ENCODE results near the gene RASAL2. TPM values are rescaled to one million over a fixed set of nuclear protein-coding genes. Genes with fewer than 3 reads are reported as not detected.

The RASAL2 gene
- total RNA-seq, 1 donor from 2014 or later: 12.4 TPM

- no peak for TF ChIP-seq CTCF (IDR thresholded peaks at IDR 0.05; ENCODE audit: insufficient read depth, low read length, severe bottlenecking)
- no peak for FAIRE-seq
These were observed 422.2 kb downstream of the RASAL2 start for GRCh38 chr1:178516110-178516509.

DNA sequence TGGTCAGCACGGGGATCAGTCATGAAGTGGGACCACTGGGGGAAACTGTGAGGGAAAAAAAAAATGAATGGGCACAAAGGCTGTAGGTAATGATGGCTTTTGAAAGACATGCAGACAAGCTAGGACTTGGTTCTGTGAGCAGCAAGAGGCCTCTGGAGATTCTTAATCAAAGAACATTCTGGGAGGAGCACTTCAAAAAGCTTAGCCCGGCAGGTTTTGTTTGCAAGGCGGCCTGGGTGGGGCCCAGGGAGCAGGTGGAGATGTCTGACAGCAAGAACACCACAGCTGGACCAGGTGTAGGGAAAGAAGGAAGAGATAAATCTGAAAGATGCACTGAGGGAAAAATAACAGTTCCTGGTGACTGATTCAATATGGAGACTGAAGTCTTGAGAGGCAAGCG is 425.0 kb downstream of the RASAL2 start:
- Histone ChIP-seq H3K4me3 (ENCODE audit: low read depth, low read length) (no peak overlapping the region), H3K36me3 (ENCODE audit: control insufficient read depth, insufficient read depth, low read length) (no peaks in the 10 kb centered on the region), H3K27me3 (ENCODE audit: control insufficient read depth, insufficient read depth, low read length) (no peaks in the 10 kb centered on the region)
- TF ChIP-seq CTCF (IDR thresholded peaks at IDR 0.05; ENCODE audit: insufficient read depth, low read length, severe bottlenecking): no peak
- DNase-seq (ENCODE audit: low read depth) (peak; percentile 59), FAIRE-seq (peak; percentile 13)

More at GRCh38 chr1:178516110-178516509, 422.2 kb downstream of the RASAL2 start:
- H3K4me3 ChIP-seq (ENCODE audit: low read depth, low read length): no peak overlapping the region
- no peak for DNase-seq (ENCODE audit: low read depth)
- no peaks in the 10 kb centered on the region for H3K27me3 ChIP-seq (ENCODE audit: control insufficient read depth, insufficient read depth, low read length)
- H3K36me3 ChIP-seq (ENCODE audit: control insufficient read depth, insufficient read depth, low read length): no peaks in the 10 kb centered on the region

- FAIRE-seq (no peak), DNase-seq (ENCODE audit: low read depth) (no peak)
- Histone ChIP-seq H3K27me3 (ENCODE audit: control insufficient read depth, insufficient read depth, low read length) (no peaks in the 10 kb centered on the region), H3K36me3 (ENCODE audit: control insufficient read depth, insufficient read depth, low read length) (no peaks in the 10 kb centered on the region), H3K4me3 (ENCODE audit: low read depth, low read length) (no peak overlapping the region)
- TF ChIP-seq CTCF (IDR thresholded peaks at IDR 0.05; ENCODE audit: insufficient read depth, low read length, severe bottlenecking): no peak
These were observed 426.9 kb downstream of the RASAL2 start for GRCh38 chr1:178520803-178521202.

GRCh38 chr1:178521241-178521640 is 427.3 kb downstream of the RASAL2 start:
- FAIRE-seq (no peak), DNase-seq (ENCODE audit: low read depth) (no peak)
- TF ChIP-seq CTCF (IDR thresholded peaks at IDR 0.05; ENCODE audit: insufficient read depth, low read length, severe bottlenecking): no peak
- Histone ChIP-seq H3K4me3 (ENCODE audit: low read depth, low read length) (no peak overlapping the region), H3K36me3 (ENCODE audit: control insufficient read depth, insufficient read depth, low read length) (no peaks in the 10 kb centered on the region), H3K27me3 (ENCODE audit: control insufficient read depth, insufficient read depth, low read length) (no peaks in the 10 kb centered on the region)

DNA sequence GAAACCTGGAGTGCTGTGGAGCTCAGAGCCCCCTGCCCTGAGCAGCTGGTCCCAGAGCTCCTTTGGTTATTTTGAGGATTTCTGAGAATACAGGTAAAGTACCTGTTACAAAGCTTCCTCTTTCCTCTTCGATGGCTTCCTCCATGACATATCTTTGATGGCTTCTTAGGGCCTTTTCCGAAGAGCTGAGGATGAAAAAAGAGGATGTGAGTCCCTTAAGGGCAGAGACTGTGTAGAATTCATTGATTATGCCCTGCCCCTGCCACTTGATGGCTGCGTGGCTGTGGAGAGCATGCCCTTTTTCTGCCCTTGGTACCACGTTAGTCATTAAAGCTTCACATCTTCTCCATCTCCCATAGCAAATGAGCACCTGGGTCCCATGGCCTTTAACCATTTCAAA is 433.2 kb downstream of the RASAL2 start:
- H3K36me3 ChIP-seq (ENCODE audit: control insufficient read depth, insufficient read depth, low read length): no peaks in the 10 kb centered on the region
- FAIRE-seq: no peak
- no peak for TF ChIP-seq CTCF (IDR thresholded peaks at IDR 0.05; ENCODE audit: insufficient read depth, low read length, severe bottlenecking)
- H3K27me3 ChIP-seq (ENCODE audit: control insufficient read depth, insufficient read depth, low read length): peaks cover 2% of the 10 kb centered on the region
- H3K4me3 ChIP-seq (ENCODE audit: low read depth, low read length): no peak overlapping the region
- no peak for DNase-seq (ENCODE audit: low read depth)

- TF ChIP-seq CTCF (IDR thresholded peaks at IDR 0.05; ENCODE audit: insufficient read depth, low read length, severe bottlenecking): no peak
- FAIRE-seq: no peak
These were observed 434.5 kb downstream of the RASAL2 start for GRCh38 chr1:178528228-178528952.

More at GRCh38 chr1:178528228-178528952, 434.5 kb downstream of the RASAL2 start:
- Histone ChIP-seq H3K36me3 (ENCODE audit: control insufficient read depth, insufficient read depth, low read length) (no peaks in the 10 kb centered on the region), H3K27me3 (ENCODE audit: control insufficient read depth, insufficient read depth, low read length) (peaks cover 2% of the 10 kb centered on the region), H3K4me3 (ENCODE audit: low read depth, low read length) (no peak overlapping the region)
- DNase-seq (ENCODE audit: low read depth): no peak
